ENCODE data around the gene KIF16B. TPM values are rescaled to one million over a fixed set of nuclear protein-coding genes. Genes with fewer than 3 reads are reported as not detected.

Gene KIF16B
- polyA plus RNA-seq, 6 donors from 2014 or later: 3.2 to 7.1 (median 5.1) TPM

DNA sequence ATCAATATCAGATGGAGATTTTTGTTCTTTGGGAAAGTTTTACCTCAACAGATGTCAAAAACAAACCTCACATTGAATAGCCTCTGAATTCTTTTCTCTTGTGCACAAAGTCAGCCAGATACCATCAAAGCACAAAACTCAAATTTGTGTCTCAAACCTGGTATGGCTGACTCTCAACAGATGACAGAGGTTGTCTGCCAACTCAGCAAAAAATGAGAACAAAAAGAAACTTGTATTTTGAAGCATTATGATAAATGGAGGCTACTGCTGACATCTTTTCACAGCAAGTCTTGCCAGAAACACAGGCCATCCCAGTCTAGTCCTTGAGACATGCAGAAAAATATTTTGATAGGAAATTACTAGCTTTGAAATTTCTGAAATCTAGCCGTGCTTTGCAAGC lies 79.8 kb downstream of the KIF16B start:
- peaks cover 16 to 23% (median 19%) of the 10 kb centered on the region in 3 donors for H3K4me1 Mint-ChIP-seq
- ATAC-seq (ENCODE audit: low read depth in 2 of 2): no peak
- H3K27ac Mint-ChIP-seq: no peak overlapping the region
- no peaks in the 10 kb centered on the region for H3K9me3 Mint-ChIP-seq
- peaks cover 7 to 14% of the 10 kb centered on the region in 2 donors for H3K36me3 Mint-ChIP-seq
- H3K4me3 Mint-ChIP-seq: no peak overlapping the region
- no peaks in the 10 kb centered on the region for H3K27me3 Mint-ChIP-seq
- no peak for DNase-seq

DNA sequence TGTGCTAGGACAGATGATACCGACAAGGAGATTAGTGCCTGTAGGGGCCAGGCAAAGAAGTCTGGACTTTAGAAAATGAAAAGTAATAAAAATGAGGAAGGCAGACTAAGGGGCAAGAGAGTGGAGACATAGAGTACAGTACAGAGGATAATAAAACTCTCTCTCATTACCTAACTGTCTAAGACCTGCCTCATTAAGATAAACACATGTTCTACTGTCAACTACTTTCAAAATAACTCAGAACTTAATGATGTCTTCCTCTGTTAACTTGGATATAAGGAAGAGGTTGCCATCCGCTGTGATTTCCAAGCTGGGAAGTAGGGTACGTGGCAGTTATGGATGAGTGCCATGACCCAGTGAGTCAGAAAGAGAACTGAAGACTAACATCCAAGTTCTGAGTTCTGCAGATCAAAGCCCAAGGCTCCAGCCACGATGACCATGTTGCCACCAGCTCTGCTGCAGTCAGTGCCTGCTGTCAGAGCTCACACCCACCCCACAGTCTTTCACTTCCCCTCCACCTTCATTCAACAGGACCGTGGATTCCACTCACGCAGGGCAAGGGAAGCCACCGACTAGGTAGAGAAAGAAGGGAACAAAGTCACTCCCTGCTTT lies 81.8 kb downstream of the KIF16B start:
- DNase-seq (no peak), ATAC-seq (ENCODE audit: low read depth in 2 of 2) (peak; percentile 63 to 73)
- peak overlapping the region in 5 of 8 donors; percentile 23 to 80 (median 49) for H3K4me3 Mint-ChIP-seq

DNA sequence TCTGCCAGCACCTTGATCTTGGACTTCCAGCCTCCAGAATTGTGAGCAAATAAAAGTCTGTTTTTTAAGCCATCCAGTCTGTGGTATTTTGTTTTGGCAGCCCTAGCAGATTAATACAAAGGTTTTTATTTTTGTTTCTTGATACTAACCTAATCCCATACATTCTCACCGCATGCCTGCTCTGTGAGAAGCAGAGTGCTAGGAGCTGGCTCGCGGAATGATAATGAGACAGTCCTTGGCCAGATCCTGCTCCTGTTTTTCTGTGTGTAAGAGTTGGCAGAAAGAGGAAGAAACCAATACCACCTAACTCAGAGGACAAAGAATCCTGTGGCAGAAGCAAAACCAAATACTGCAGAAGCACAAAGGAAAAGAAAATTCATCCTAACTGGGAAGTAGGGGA lies 82.6 kb downstream of the KIF16B start:
- DNase-seq (no peak), ATAC-seq (ENCODE audit: low read depth in 2 of 2) (no peak)
- Mint-ChIP-seq H3K9me3 (no peaks in the 10 kb centered on the region), H3K27me3 (no peaks in the 10 kb centered on the region), H3K4me1 (peaks cover 16 to 23% (median 19%) of the 10 kb centered on the region in 3 donors), H3K36me3 (peaks cover 0 to 7% of the 10 kb centered on the region in 2 donors), H3K27ac (peak overlapping the region in 2 of 6 donors; percentile 7 to 85), H3K4me3 (peak overlapping the region in 6 of 8 donors; percentile 7 to 68 (median 24))

More for the DNA sequence above, 81.8 kb downstream of the KIF16B start:
- Mint-ChIP-seq H3K27ac (peak overlapping the region in 5 of 6 donors; percentile 25 to 89 (median 63)), H3K27me3 (no peaks in the 10 kb centered on the region), H3K4me1 (peaks cover 16 to 23% (median 19%) of the 10 kb centered on the region in 3 donors), H3K36me3 (peaks cover 0 to 7% of the 10 kb centered on the region in 2 donors), H3K9me3 (no peaks in the 10 kb centered on the region)

DNA sequence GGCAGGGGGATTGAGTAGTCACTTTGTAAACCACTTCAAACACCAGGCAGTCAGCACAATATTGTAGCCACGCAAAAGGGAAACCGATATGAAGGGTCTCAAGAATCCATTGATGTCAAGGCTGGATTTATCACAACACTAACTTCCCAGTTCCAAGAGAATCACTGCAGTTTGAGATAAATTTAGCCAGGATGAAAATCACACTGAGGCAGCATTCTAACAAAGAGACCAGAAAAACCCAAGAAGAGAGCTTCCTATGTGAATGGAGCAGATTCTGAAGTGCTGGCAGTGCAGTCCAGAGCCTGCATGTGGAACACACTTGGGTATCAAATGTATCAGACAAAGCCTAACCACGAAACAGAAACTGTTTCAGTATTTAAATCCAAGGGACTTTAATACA lies 84.6 kb downstream of the KIF16B start:
- peaks cover 5 to 23% of the 10 kb centered on the region in 2 donors for H3K36me3 Mint-ChIP-seq

DNA sequence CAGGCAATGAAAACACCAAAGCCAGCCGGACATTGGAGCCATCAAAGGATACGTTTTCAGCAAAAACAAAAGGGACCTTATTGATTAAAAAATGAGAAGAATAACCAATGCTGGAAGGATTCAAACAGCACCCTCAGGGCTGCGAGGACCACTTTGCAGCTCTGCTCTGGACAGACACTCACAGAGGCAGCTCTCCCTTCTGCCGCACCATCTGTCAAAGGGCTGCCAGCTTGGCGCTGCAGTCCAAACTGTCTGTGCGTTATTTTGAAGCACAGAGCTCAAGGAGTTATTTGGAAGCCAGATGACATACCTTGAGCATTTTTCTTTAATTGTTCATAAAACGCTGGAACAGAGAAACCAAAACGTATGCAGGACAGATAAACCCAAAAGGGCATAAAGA lies 85.2 kb downstream of the KIF16B start:
- H3K9me3 Mint-ChIP-seq: no peaks in the 10 kb centered on the region
- DNase-seq (no peak), ATAC-seq (ENCODE audit: low read depth in 2 of 2) (no peak)
- no peaks in the 10 kb centered on the region for H3K27me3 Mint-ChIP-seq
- peaks cover 10 to 28% of the 10 kb centered on the region in 2 donors for H3K36me3 Mint-ChIP-seq
- no peak overlapping the region for H3K27ac Mint-ChIP-seq
- H3K4me1 Mint-ChIP-seq: peaks cover 16 to 23% (median 19%) of the 10 kb centered on the region in 3 donors
- no peak overlapping the region for H3K4me3 Mint-ChIP-seq

More for the DNA sequence above, 84.6 kb downstream of the KIF16B start:
- H3K27ac Mint-ChIP-seq: peak overlapping the region in 1 of 6 donors; percentile 4
- H3K4me1 Mint-ChIP-seq: peaks cover 16 to 23% (median 19%) of the 10 kb centered on the region in 3 donors
- no peak for ATAC-seq (ENCODE audit: low read depth in 2 of 2)
- H3K4me3 Mint-ChIP-seq: peak overlapping the region in 1 of 8 donors; percentile 20
- no peak for DNase-seq
- no peaks in the 10 kb centered on the region for H3K9me3 Mint-ChIP-seq
- no peaks in the 10 kb centered on the region for H3K27me3 Mint-ChIP-seq

DNA sequence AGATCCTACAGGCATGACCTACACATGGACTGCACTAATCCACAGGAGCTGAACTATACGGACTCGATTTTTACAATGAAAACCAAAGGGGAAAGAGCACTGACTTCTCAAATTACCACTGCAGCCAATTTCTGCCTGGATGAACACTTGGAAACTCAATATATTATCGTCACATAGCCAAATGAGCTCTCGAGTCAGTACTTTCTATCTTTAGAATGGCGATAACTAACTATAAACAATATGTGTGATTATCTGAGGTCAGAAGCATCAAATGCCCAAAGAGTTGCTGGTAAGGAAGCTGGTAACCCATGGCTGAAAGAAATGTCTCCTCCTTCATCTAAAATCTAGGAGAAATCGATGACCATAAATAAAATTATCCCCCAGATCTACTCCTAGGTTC lies 86.7 kb downstream of the KIF16B start:
- no peak for ATAC-seq (ENCODE audit: low read depth in 2 of 2)
- H3K27ac Mint-ChIP-seq: no peak overlapping the region
- no peaks in the 10 kb centered on the region for H3K9me3 Mint-ChIP-seq
- no peak for DNase-seq
- no peak overlapping the region for H3K4me3 Mint-ChIP-seq
- peaks cover 9 to 16% (median 15%) of the 10 kb centered on the region in 3 donors for H3K4me1 Mint-ChIP-seq
- H3K36me3 Mint-ChIP-seq: peaks cover 11 to 31% of the 10 kb centered on the region in 2 donors
- H3K27me3 Mint-ChIP-seq: no peaks in the 10 kb centered on the region

DNA sequence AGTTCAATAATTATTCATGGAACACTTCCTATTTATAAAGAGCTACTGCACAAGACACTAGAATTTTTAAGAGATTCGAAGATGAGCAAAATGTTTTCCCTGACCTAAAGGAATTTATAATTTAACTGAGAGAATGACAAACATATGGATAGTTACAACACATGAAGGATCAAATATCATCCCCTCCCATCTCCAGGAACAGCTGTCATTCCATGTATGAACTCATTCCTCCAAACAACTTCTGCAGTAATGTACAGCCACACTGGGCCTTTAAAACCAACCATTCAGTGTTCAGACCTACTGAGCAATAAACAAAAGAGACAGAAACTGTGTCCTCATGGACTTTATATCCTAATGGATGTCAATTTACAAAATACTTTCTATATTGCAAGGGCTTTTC lies 87.8 kb downstream of the KIF16B start:
- Mint-ChIP-seq H3K27ac (no peak overlapping the region), H3K36me3 (peaks cover 11 to 31% of the 10 kb centered on the region in 2 donors), H3K4me3 (no peak overlapping the region), H3K9me3 (no peaks in the 10 kb centered on the region), H3K4me1 (peaks cover 0 to 5% (median 3%) of the 10 kb centered on the region in 3 donors), H3K27me3 (no peaks in the 10 kb centered on the region)
- DNase-seq (no peak), ATAC-seq (ENCODE audit: low read depth in 2 of 2) (no peak)

DNA sequence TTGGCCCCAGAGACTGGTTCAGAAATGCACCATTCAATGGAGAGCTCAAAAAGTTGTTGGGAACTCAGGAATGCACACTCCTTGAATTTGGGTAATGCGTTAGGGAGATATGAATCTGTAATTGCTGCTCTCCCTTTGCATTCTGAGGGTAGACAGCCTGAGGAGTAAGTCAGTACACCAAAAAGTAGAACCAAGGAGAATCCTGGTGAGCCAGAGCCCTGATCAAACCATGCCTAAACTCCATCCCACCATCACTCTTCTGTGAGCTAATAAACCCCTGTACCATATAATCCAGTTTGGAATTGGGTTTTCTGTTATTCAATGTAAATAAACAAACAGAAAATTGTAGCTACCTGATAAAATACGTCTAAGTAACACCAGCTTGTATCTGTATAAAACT lies 90.2 kb downstream of the KIF16B start:
- DNase-seq: no peak
- Mint-ChIP-seq H3K9me3 (no peaks in the 10 kb centered on the region), H3K4me1 (peaks cover 4 to 12% (median 7%) of the 10 kb centered on the region in 3 donors), H3K27ac (no peak overlapping the region), H3K27me3 (no peaks in the 10 kb centered on the region), H3K36me3 (peaks cover 11 to 31% of the 10 kb centered on the region in 2 donors), H3K4me3 (no peak overlapping the region)
- no peak for ATAC-seq (ENCODE audit: low read depth in 2 of 2)

DNA sequence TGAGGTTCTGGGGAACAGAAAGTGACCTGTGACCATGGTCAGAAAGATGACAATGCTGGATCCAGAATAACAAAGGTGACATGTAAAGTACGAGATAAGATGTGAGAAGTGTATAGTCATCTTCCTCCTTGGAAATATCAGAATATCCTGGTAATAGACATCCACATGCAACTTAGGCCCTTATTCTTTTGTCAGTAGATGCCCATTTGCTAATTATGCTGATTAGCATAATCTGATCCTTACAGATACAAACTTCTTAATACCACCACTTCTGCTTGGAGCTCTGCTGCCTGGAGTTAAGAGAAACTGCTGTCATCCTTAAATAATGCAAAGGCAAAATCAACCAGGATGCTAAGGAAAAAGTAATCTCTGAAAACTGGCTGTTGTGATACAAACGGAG lies 91.3 kb downstream of the KIF16B start:
- Mint-ChIP-seq H3K27ac (peak overlapping the region in 2 of 6 donors; percentile 22 to 57), H3K36me3 (peaks cover 18 to 24% of the 10 kb centered on the region in 2 donors)
- DNase-seq: no peak

DNA sequence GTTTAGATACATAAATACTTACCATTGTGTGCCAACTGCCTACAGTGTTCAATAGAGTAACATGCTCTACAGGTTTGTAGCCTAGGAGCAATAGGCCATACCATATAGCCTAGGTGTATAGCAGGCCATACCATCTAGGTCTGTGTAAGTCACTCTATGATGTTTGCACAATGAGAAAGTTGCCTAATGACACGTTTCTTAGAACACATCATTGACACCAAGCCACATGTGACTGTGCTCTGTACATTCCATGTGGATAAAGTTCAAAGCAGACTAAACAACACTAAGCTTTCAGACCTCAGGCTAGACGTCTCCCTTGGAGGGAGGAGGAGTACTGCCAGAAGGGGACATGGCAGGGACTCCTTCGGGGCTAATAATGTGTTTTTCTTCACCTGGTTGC lies 93.6 kb downstream of the KIF16B start:
- Mint-ChIP-seq H3K27ac (peak overlapping the region in 3 of 6 donors; percentile 13 to 70 (median 61)), H3K9me3 (no peaks in the 10 kb centered on the region)

More for the DNA sequence above, 91.3 kb downstream of the KIF16B start:
- Mint-ChIP-seq H3K9me3 (no peaks in the 10 kb centered on the region), H3K4me1 (peaks cover 4 to 12% (median 7%) of the 10 kb centered on the region in 3 donors), H3K4me3 (no peak overlapping the region), H3K27me3 (no peaks in the 10 kb centered on the region)
- ATAC-seq (ENCODE audit: low read depth in 2 of 2): no peak

DNA sequence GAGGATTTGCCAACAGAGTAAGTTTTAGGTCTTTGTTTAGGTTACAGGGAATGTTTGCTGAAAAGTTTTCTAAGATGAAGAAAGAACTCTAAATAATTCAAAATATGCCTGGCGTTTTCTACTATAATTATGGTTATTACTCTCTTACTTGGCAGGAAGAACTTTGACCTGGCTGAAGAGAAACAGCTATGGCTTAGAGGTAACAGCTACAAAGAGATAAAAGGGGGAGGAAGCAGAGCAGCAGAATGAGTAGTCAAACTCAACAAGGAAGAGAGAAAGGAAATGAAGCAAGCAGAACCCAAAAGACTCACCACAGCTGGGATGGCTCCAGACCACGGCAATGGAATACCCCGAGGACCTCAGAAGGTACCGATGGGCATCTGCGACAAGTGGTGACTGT lies 95.6 kb downstream of the KIF16B start:
- Mint-ChIP-seq H3K36me3 (peaks cover 0 to 7% of the 10 kb centered on the region in 2 donors), H3K4me1 (peaks cover 5 to 18% (median 7%) of the 10 kb centered on the region in 3 donors), H3K9me3 (no peaks in the 10 kb centered on the region), H3K4me3 (no peak overlapping the region), H3K27ac (peak overlapping the region in 1 of 6 donors; percentile 54), H3K27me3 (no peaks in the 10 kb centered on the region)
- no peak for ATAC-seq (ENCODE audit: low read depth in 2 of 2)
- no peak for DNase-seq

More for the DNA sequence above, 93.6 kb downstream of the KIF16B start:
- H3K36me3 Mint-ChIP-seq: peaks cover 18 to 19% of the 10 kb centered on the region in 2 donors
- ATAC-seq (ENCODE audit: low read depth in 2 of 2) (no peak), DNase-seq (no peak)
- H3K4me3 Mint-ChIP-seq: no peak overlapping the region
- H3K4me1 Mint-ChIP-seq: peaks cover 4 to 16% (median 7%) of the 10 kb centered on the region in 3 donors
- H3K27me3 Mint-ChIP-seq: no peaks in the 10 kb centered on the region

DNA sequence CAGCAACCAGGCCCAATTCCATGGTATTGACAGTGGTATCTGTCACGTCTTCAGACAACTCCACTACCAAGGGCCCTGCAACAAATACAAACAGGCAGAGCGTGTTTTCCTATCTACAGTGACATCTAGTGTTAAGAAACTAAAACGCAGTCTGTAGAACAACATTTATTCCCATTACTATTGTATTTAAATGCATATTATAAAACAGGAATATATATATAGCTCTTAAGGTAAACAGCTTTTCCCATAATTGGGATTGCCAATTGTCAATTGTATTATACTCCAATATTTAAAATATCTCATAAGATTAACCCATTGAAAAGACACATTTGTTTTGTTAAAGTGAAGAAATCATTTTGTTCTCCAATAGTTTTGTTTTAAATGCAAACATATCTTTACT lies 97.2 kb downstream of the KIF16B start:
- Mint-ChIP-seq H3K27ac (peak overlapping the region in 1 of 6 donors; percentile 10), H3K9me3 (no peaks in the 10 kb centered on the region), H3K4me1 (peaks cover 7 to 16% (median 7%) of the 10 kb centered on the region in 3 donors), H3K4me3 (no peak overlapping the region), H3K27me3 (no peaks in the 10 kb centered on the region), H3K36me3 (peaks cover 2 to 7% of the 10 kb centered on the region in 2 donors)
- peak; percentile 35 for DNase-seq
- ATAC-seq (ENCODE audit: low read depth in 2 of 2): peak; percentile 45 to 52

DNA sequence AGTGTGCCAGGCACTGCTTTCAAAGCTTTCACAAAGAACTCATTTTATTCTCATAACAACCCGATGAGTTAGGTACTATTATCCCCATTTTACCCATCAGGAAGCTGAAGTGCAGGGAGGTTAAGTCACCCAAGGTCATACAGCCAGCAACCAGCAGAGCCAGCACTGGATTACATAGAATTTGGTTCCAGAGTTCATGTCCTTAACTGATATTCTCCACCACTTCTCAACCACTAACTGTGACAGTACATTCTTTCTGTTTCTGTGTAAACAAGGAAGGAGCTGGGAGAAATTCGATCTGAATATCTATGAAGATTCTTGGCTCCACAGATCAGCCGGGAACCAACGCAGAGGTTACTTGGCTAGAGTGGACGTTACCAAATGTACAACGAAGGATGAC lies 98.0 kb downstream of the KIF16B start:
- no peak overlapping the region for H3K4me3 Mint-ChIP-seq
- H3K27me3 Mint-ChIP-seq: no peaks in the 10 kb centered on the region

DNA sequence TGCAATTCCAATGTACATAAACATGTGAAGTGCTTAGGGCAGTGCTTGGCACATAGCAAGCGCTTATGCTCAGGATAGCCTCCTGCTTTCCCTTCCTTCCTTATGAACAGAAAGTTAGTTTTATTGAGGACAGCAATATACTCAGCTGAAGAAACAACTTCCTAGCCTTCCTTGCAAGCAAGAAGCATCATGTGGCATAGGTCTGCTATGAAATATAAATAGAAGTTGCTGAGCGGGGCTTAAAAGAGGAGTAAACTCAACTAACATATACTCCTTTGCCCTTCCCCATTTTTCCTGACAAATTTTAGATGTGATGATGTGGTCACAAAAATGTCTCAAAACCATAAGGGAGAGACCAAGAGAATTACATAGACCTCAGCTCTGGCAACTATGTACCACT lies 98.9 kb downstream of the KIF16B start:
- Mint-ChIP-seq H3K4me3 (no peak overlapping the region), H3K27me3 (no peaks in the 10 kb centered on the region), H3K4me1 (peaks cover 0 to 8% (median 4%) of the 10 kb centered on the region in 3 donors), H3K36me3 (peaks cover 6 to 7% of the 10 kb centered on the region in 2 donors), H3K27ac (peak overlapping the region in 3 of 6 donors; percentile 4 to 91 (median 4)), H3K9me3 (peaks cover 0 to 2% (median 0%) of the 10 kb centered on the region in 7 donors)
- DNase-seq: no peak
- ATAC-seq (ENCODE audit: low read depth in 2 of 2): no peak

More for the DNA sequence above, 98.0 kb downstream of the KIF16B start:
- DNase-seq: no peak
- Mint-ChIP-seq H3K9me3 (peaks cover 0 to under 1% (median 0%) of the 10 kb centered on the region in 7 donors), H3K4me1 (peaks cover 7 to 16% (median 7%) of the 10 kb centered on the region in 3 donors), H3K27ac (no peak overlapping the region), H3K36me3 (peaks cover 6 to 7% of the 10 kb centered on the region in 2 donors)
- no peak for ATAC-seq (ENCODE audit: low read depth in 2 of 2)
